ENCODE data around the gene GET4.
"Not testable (repeated sequence)": the region's sequence is repeated elsewhere in the genome, so short reads cannot be mapped to it uniquely, and the experiment has no call there.

The GET4 gene

DNA sequence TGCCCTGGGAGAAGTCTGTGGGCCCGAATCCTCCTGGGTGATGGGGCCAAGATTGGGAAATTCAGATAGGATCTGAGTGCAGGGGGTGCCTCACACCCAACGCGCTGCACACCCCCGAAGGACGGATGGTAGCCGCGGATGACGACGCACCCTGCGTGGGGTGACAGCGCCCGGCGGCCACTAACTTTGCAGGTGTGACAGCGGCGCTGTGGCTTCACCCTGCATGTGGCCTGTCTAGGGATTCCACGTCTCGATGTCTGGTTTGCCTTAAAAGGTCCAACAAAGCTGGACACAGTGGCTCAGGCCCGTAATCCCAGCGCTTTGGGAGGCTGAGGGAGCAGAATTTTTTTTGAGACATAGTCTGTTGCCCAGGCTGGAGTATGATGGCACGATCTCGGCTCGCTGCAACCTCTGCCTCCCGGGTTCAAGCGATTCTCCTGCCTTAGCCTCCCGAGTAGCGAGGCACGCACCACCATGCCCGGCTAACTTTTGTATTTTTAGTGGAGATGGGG, 59.6 kb downstream of the GET4 start:
- TF ChIP-seq, protein P1, sequence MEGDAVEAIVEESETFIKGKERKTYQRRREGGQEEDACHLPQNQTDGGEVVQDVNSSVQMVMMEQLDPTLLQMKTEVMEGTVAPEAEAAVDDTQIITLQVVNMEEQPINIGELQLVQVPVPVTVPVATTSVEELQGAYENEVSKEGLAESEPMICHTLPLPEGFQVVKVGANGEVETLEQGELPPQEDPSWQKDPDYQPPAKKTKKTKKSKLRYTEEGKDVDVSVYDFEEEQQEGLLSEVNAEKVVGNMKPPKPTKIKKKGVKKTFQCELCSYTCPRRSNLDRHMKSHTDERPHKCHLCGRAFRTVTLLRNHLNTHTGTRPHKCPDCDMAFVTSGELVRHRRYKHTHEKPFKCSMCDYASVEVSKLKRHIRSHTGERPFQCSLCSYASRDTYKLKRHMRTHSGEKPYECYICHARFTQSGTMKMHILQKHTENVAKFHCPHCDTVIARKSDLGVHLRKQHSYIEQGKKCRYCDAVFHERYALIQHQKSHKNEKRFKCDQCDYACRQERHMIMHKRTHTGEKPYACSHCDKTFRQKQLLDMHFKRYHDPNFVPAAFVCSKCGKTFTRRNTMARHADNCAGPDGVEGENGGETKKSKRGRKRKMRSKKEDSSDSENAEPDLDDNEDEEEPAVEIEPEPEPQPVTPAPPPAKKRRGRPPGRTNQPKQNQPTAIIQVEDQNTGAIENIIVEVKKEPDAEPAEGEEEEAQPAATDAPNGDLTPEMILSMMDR (IDR thresholded peaks at IDR 0.05; ENCODE audit: low read depth, low read length, missing control alignments), result peak; percentile 2
- no peak for DNase-seq (ENCODE audit: low read depth)
- H3K4me3 ChIP-seq (ENCODE audit: low read depth, low read length), result no peak overlapping the region

- no peak overlapping the region; the same call in 1 of the 2 replicates for H3K4me3 ChIP-seq (ENCODE audit: low read depth, low read length)
- DNase-seq (ENCODE audit: low read depth), result peak; percentile 76
- TF ChIP-seq, protein P1 (IDR thresholded peaks at IDR 0.05; ENCODE audit: low read depth, low read length, missing control alignments), result no peak
These were observed 60.2 kb downstream of the GET4 start for GRCh38 chr7:936386-937054.

DNA sequence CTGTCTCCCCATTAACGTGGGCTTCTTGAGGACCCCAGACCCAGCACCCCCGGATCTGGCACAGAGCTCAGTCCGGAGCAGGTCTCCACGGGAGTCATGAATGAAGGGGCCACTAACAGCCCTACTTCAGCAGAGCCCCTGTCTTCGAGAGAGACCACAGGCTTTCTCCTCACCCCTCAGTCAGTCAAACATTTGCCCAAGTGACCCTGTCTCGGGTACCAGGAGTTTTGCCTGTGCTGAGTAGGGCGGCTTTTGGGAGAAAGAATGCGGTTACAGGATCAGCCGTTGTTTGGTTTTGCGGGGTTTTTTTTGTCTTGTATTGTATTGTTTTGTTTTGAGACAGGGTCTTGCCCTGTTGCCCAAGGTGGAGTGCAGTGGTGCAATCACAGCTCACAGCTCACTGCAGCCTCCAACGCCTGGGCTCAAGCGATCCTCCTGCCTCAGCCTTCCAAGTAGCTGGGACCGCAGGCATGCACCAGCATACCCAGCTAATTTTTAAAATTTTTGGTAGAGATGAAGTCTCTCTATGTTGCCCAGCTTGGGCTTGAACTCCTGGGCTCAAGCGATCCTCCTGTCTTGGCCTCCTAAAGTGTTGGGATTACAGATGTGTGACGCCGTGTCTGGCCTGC, 61.6 kb downstream of the GET4 start:
- no peak for DNase-seq (ENCODE audit: low read depth)

GRCh38 chr7:938546-939185, 62.3 kb downstream of the GET4 start:
- H3K4me3 ChIP-seq (ENCODE audit: low read depth, low read length), result no peak overlapping the region
- no peak for DNase-seq (ENCODE audit: low read depth)
- TF ChIP-seq, protein P1 (IDR thresholded peaks at IDR 0.05; ENCODE audit: low read depth, low read length, missing control alignments), result no peak

More for the DNA sequence above, 61.6 kb downstream of the GET4 start:
- TF ChIP-seq, protein P1 (IDR thresholded peaks at IDR 0.05; ENCODE audit: low read depth, low read length, missing control alignments), result no peak
- H3K4me3 ChIP-seq (ENCODE audit: low read depth, low read length), result no peak overlapping the region

- no peak overlapping the region for H3K4me3 ChIP-seq (ENCODE audit: low read depth, low read length)
- no peak for DNase-seq (ENCODE audit: low read depth)
- TF ChIP-seq, protein P1 (IDR thresholded peaks at IDR 0.05; ENCODE audit: low read depth, low read length, missing control alignments), result no peak
These were observed 63.5 kb downstream of the GET4 start for GRCh38 chr7:939843-940242.

DNA sequence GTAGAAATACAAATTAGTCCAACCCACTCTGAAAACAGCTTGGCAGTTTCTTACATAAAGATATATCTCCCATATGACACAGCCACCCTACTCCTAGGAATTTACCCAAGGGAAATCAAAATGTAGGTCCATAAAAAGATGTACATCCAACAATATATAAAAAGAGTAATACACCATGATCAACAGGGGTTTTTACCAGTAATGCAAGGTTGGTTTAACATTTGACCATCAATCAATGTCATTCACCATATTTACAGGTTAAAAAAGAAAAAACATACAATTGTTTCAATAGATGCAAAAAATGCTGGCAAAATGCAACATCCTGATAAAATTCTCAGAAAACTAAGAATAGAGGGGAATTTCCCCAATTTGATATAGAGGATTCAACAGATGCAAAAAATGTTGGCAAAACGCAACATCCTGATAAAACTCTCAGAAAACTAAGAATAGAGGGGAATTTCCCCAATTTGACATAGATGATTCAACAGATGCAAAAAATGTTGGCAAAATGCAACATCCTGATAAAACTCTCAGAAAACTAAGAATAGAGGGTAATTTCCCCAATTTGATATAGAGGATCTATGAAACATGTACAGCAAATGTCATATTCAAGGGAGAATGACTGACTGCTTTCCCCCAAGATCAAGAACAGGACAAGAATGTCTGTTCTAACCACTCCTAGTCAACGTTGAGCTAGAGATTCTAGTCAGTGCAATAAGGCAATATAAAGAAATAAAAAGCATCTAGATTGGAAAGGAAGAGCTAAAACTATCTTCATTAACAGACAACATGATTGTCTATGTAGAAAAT, 64.5 kb downstream of the GET4 start:
- no peak overlapping the region for H3K4me3 ChIP-seq (ENCODE audit: low read depth, low read length)
- TF ChIP-seq, protein P1 (IDR thresholded peaks at IDR 0.05; ENCODE audit: low read depth, low read length, missing control alignments), result no peak
- DNase-seq (ENCODE audit: low read depth), result no peak

- not testable (repeated sequence) for DNase-seq (ENCODE audit: low read depth)
These were observed 67.4 kb downstream of the GET4 start for GRCh38 chr7:943793-944192.

More at GRCh38 chr7:943793-944192, 67.4 kb downstream of the GET4 start:
- H3K4me3 ChIP-seq (ENCODE audit: low read depth, low read length), result not testable (repeated sequence)
